Spinal cord (tissue), 10 donors: ENCODE measurements around the gene ALOX12B. TPM values are rescaled to one million over a fixed set of nuclear protein-coding genes. Genes with fewer than 3 reads are reported as not detected.

Experiments used
- DNase-seq, 6 donors: peaks; one replicate each; pipeline versions ENCODE4 v3.0.0 to v3.0.0-alpha.2; 2013 to 2015; ENCODE audit warnings: low spot score in 6 of 6, low read depth in 4 of 6
- H3K27ac ChIP-seq: one replicate; pipeline ENCODE4 v1.5.1; 2013; ENCODE audit warnings: low read depth, low read length, control low read depth
- H3K27me3 ChIP-seq: one replicate; pipeline ENCODE4 v1.6.1; 2013; ENCODE audit warnings: low read length; ENCODE audit not compliant: control insufficient read depth, insufficient read depth
- H3K36me3 ChIP-seq: one replicate; pipeline ENCODE4 v1.6.1; 2013; ENCODE audit warnings: low read length; ENCODE audit not compliant: control insufficient read depth, insufficient read depth
- H3K4me1 ChIP-seq: one replicate; pipeline ENCODE4 v1.6.1; 2013; ENCODE audit warnings: low read length; ENCODE audit not compliant: control insufficient read depth, insufficient read depth
- H3K4me3 ChIP-seq: one replicate; pipeline ENCODE4 v1.5.1; 2013; ENCODE audit warnings: low read depth, low read length, control low read depth
- H3K9me3 ChIP-seq: one replicate; pipeline ENCODE4 v1.6.1; 2013; ENCODE audit warnings: low read length; ENCODE audit not compliant: control insufficient read depth, insufficient read depth
- whole genome bisulfite sequencing: methylation state at CpG from one replicate; pipeline ENCODE4 v1.1.5; 2013; ENCODE audit warnings: missing lambda C conversion rate; ENCODE audit not compliant: insufficient coverage; 5-methylcytosine and 5-hydroxymethylcytosine counted together
- long read RNA-seq, 4 donors: transcript quantifications; one replicate each; lab custom pipeline, GENCODE V29; 2026
- polyA plus RNA-seq, 2 donors: library from polyadenylated mRNA; unstranded; fragments of 120-200 nt; gene quantifications; one replicate each; pipeline ENCODE4 v1.2.1, GENCODE V29; 2013; ENCODE audit not compliant: insufficient read length in 2 of 2
- total RNA-seq, 2 donors: library from RNA; depleted of rRNA in 1 of 2; stranded (reverse); fragments of 120-200 nt in 1 of 2; fragments of >200 nt in 1 of 2; gene quantifications; one replicate each; pipeline versions ENCODE4 v1.2.3 to v1.2.4, GENCODE V29; 2013 to 2014
- donor health status: healthy.

The ALOX12B gene
- under 1 TPM in 1 of 2 donors, not detected in 1; 0.30 TPM for total RNA-seq
- 1 to 10 TPM in 1 of 2 donors, under 1 TPM in 1; 0.60 to 1.1 TPM for polyA plus RNA-seq
- long read RNA-seq, donor 1: 0 reads
- long read RNA-seq, donor 2: 0 reads
- long read RNA-seq, donor 3: 0 reads
- long read RNA-seq, donor 4: 0 reads

- no peaks in the 10 kb centered on the region for H3K4me1 ChIP-seq
- H3K27ac ChIP-seq: no peak within 1 kb of the TSS
- peaks cover 23% of the 10 kb centered on the region for H3K27me3 ChIP-seq
- no peaks in the 10 kb centered on the region for H3K36me3 ChIP-seq
- WGBS: 84% methylated on average over 13 of the region's 20 CpGs
- DNase-seq: no peak
- H3K4me3 ChIP-seq: no peak within 1 kb of the TSS
- H3K9me3 ChIP-seq: no peaks in the 10 kb centered on the region
Observed at GRCh38 chr17:8087075-8087951, at the start of gene ALOX12B. ALOX12B (minus strand) TSS chr17:8087716; CDS start chr17:8087442, 274 bp downstream.

- no peaks in the 10 kb centered on the region for H3K9me3 ChIP-seq
- peaks cover 2% of the 10 kb centered on the region for H3K27me3 ChIP-seq
- 95% methylated on average over 3 of the region's 4 CpGs for WGBS
- no peak overlapping the region for H3K27ac ChIP-seq
- no peak for DNase-seq
- peaks cover 10% of the 10 kb centered on the region for H3K4me1 ChIP-seq
- no peak overlapping the region for H3K4me3 ChIP-seq
- no peaks in the 10 kb centered on the region for H3K36me3 ChIP-seq
Observed at GRCh38 chr17:8133941-8134340, 46.4 kb upstream of the ALOX12B start.

DNA sequence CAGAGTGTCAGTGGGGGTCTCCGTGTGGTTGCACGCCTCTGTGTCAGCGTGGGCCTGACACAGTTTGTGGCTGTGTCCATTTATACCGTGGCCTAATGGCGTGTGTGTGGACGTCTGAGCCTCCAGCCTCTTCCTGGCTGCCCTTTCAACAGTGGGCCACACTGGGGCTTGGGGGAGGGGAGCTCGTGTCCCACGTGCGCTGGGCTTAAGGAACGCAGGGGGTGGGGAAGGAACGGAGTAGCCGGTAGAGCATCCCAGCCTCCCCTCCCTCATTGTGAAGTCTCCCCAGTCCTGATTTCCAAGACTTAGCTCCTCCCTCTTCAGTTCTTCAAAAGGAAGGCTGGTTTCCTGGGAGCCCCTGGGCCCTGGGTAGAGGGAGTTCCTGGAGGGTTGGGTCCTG lies 45.9 kb upstream of the ALOX12B start:
- Histone ChIP-seq H3K4me1 (peaks cover 5% of the 10 kb centered on the region), H3K36me3 (no peaks in the 10 kb centered on the region), H3K27me3 (peaks cover 2% of the 10 kb centered on the region), H3K9me3 (no peaks in the 10 kb centered on the region), H3K27ac (no peak overlapping the region), H3K4me3 (no peak overlapping the region)
- WGBS: 51% methylated on average over 6 of the region's 12 CpGs
- no peak for DNase-seq

DNA sequence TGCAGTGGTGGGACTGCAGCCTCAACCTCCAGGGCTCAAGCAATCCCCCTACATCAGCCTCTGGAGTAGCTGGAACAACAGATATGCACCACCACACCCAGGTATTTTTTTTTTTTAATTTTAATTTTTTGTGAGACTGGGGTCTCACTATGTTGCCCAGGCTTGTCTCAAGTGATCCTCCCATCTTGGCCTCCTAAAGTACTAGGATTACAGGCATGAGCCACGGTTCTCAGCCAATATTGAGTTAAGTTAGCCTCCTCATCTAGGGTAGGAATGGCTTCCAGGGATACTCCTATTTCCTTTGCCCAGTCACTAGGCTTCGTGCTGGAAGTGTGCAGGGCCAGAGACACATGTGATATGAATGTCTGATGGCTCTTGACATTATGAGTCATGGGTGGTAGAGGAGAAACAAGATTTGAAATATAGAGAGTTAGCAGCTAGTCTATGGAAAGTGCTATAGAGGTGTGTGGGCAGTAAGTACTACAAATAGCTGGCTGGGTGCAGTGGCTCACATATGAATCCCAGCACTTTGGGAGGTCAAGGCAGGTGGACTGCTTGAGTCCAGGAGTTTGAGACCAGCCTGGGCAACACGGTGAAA lies 44.4 kb upstream of the ALOX12B start:
- H3K4me3 ChIP-seq: no peak overlapping the region
- H3K27me3 ChIP-seq: peaks cover 2% of the 10 kb centered on the region
- WGBS: 86% methylated on average over 1 of the region's 3 CpGs

GRCh38 chr17:8128125-8128784 lies 40.7 kb upstream of the ALOX12B start:
- Histone ChIP-seq H3K36me3 (no peaks in the 10 kb centered on the region), H3K4me1 (peaks cover 36% of the 10 kb centered on the region), H3K27ac (no peak overlapping the region), H3K4me3 (no peak overlapping the region), H3K9me3 (no peaks in the 10 kb centered on the region), H3K27me3 (peaks cover 24% of the 10 kb centered on the region)
- WGBS: 91% methylated on average over 9 of the region's 14 CpGs
- no peak for DNase-seq

More for the DNA sequence above, 44.4 kb upstream of the ALOX12B start:
- Histone ChIP-seq H3K4me1 (peaks cover 8% of the 10 kb centered on the region), H3K27ac (no peak overlapping the region), H3K9me3 (no peaks in the 10 kb centered on the region), H3K36me3 (no peaks in the 10 kb centered on the region)
- DNase-seq: no peak

GRCh38 chr17:8126491-8127066 lies 39.1 kb upstream of the ALOX12B start:
- H3K27me3 ChIP-seq: peaks cover 34% of the 10 kb centered on the region
- H3K9me3 ChIP-seq: no peaks in the 10 kb centered on the region
- peak overlapping the region; percentile 81 for H3K27ac ChIP-seq
- H3K4me3 ChIP-seq: peak overlapping the region; percentile 82
- peaks cover 51% of the 10 kb centered on the region for H3K4me1 ChIP-seq
- no peaks in the 10 kb centered on the region for H3K36me3 ChIP-seq
- DNase-seq: peak in 3 of 6 donors; percentile 44 to 79 (median 76)
- WGBS: under 1% methylated on average over 45 of the region's 45 CpGs

GRCh38 chr17:8125947-8126490 lies 38.5 kb upstream of the ALOX12B start:
- peak in 3 of 6 donors; percentile 44 to 74 (median 71) for DNase-seq
- Histone ChIP-seq H3K36me3 (no peaks in the 10 kb centered on the region), H3K27ac (peak overlapping the region; percentile 81), H3K4me1 (peaks cover 54% of the 10 kb centered on the region), H3K9me3 (no peaks in the 10 kb centered on the region), H3K4me3 (peak overlapping the region; percentile 82), H3K27me3 (peaks cover 36% of the 10 kb centered on the region)
- 0% methylated on average over 32 of the region's 35 CpGs for WGBS

GRCh38 chr17:8125154-8125946 lies 37.8 kb upstream of the ALOX12B start:
- Histone ChIP-seq H3K9me3 (no peaks in the 10 kb centered on the region), H3K4me3 (peak overlapping the region; percentile 82), H3K27ac (peak overlapping the region; percentile 81), H3K36me3 (no peaks in the 10 kb centered on the region), H3K27me3 (peaks cover 38% of the 10 kb centered on the region), H3K4me1 (peaks cover 60% of the 10 kb centered on the region)
- WGBS: 1% methylated on average over 27 of the region's 40 CpGs
- peak in 4 of 6 donors; percentile 69 to 97 (median 89) for DNase-seq
